SK-N-MC (cell line): Measurements from ENCODE around the gene CD83.

Experiments
- EZH2 ChIP-seq: fragments of 200-600 bp; sonication (generic); IDR thresholded peaks from one replicate; pipeline ENCODE4 v1.6.1; 2017; ENCODE audit warnings: antibody characterized with exemption
- POLR2AphosphoS5 ChIP-seq: IDR thresholded peaks from 2 replicates; pipeline ENCODE4 v1.6.1; 2012; ENCODE audit warnings: mild to moderate bottlenecking, low read depth, low read length, borderline replicate concordance

DNA sequence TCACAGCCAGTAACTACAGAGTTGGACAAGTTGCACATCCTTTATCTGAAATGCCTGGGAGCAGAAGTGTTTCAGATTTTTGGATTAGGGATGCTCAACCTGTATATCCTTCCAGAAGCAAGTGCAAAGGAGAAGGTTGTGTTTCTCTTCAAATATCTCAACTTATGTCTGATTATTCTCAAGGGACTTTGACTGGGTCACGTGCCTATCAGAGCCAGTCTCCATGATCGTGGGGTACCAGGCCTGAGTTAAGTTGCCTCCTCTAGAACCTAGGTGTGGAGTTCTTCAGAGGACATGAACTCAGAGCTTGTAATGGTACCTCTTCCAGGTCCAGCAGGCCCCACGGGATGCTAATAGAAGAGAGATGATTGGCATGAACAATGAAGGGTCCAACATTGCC is 7.8 kb downstream of the CD83 start:
- no peak for TF ChIP-seq POLR2AphosphoS5
- TF ChIP-seq EZH2: no peak
